Mucosa of rectum (tissue), 2 donors: ENCODE results near the gene RAB11FIP3.
A peak's percentile ranks its signal among the peaks of the same experiment; 100 is the strongest.

ENCODE experiments used
- H3K27ac ChIP-seq, 2 donors: one replicate each; pipeline ENCODE4 v1.7.0; 2013; ENCODE audit warnings: inconsistent platforms in 2 of 2, low read depth in 2 of 2, low read length in 2 of 2
- H3K27me3 ChIP-seq, 2 donors: one replicate each; pipeline ENCODE4 v1.7.0; 2013; ENCODE audit warnings: low read length in 2 of 2; ENCODE audit not compliant: control insufficient read depth in 2 of 2, insufficient read depth in 2 of 2
- H3K36me3 ChIP-seq, 2 donors: one replicate each; pipeline ENCODE4 v1.7.0; 2013; ENCODE audit warnings: low read length in 2 of 2; ENCODE audit not compliant: control insufficient read depth in 2 of 2, insufficient read depth in 2 of 2
- H3K4me1 ChIP-seq, 2 donors: one replicate each; pipeline ENCODE4 v1.7.0; 2013; ENCODE audit warnings: low read length in 2 of 2, mild to moderate bottlenecking in 1 of 2; ENCODE audit not compliant: control insufficient read depth in 2 of 2, insufficient read depth in 2 of 2
- H3K4me3 ChIP-seq, 2 donors: one replicate each; pipeline ENCODE4 v1.7.0; 2013; ENCODE audit warnings: low read length in 2 of 2
- H3K9ac ChIP-seq, 2 donors: one replicate each; pipeline ENCODE4 v1.7.0; 2013; ENCODE audit warnings: low read length in 2 of 2, low read depth in 1 of 2, mild to moderate bottlenecking in 1 of 2
- H3K9me3 ChIP-seq, 2 donors: one replicate each; pipeline ENCODE4 v1.7.0; 2013; ENCODE audit warnings: low read length in 2 of 2; ENCODE audit not compliant: control insufficient read depth in 2 of 2
- donor health status: healthy.
- donor health status: Normal muscosa, but diverticular disease.

Gene RAB11FIP3

GRCh38 chr16:425740-426114 lies 278 bp downstream of the RAB11FIP3 start:
- Histone ChIP-seq H3K27ac (peak overlapping the region; percentile 64 to 84), H3K36me3 (no peaks in the 10 kb centered on the region), H3K4me3 (peak overlapping the region; percentile 75 to 77), H3K27me3 (peaks cover 2 to 9% of the 10 kb centered on the region in 2 donors), H3K4me1 (peaks cover 11 to 24% of the 10 kb centered on the region in 2 donors), H3K9me3 (no peaks in the 10 kb centered on the region), H3K9ac (no peak overlapping the region)

GRCh38 chr16:426115-426905 lies 861 bp downstream of the RAB11FIP3 start:
- Histone ChIP-seq H3K4me3 (peak overlapping the region; percentile 69 to 72), H3K4me1 (peaks cover 11 to 24% of the 10 kb centered on the region in 2 donors), H3K27ac (no peak overlapping the region), H3K9ac (peak overlapping the region; percentile 41 to 64), H3K36me3 (no peaks in the 10 kb centered on the region), H3K9me3 (no peaks in the 10 kb centered on the region), H3K27me3 (peaks cover 2 to 9% of the 10 kb centered on the region in 2 donors)

GRCh38 chr16:426906-427249 lies 1.4 kb downstream of the RAB11FIP3 start:
- H3K4me1 ChIP-seq: peaks cover 11 to 24% of the 10 kb centered on the region in 2 donors
- H3K9ac ChIP-seq: peak overlapping the region; percentile 41 to 64
- peak overlapping the region; percentile 69 to 72 for H3K4me3 ChIP-seq
- no peaks in the 10 kb centered on the region for H3K36me3 ChIP-seq
- H3K27ac ChIP-seq: no peak overlapping the region
- no peaks in the 10 kb centered on the region for H3K9me3 ChIP-seq
- H3K27me3 ChIP-seq: peaks cover 2 to 9% of the 10 kb centered on the region in 2 donors

- no peaks in the 10 kb centered on the region for H3K36me3 ChIP-seq
- H3K9me3 ChIP-seq: no peaks in the 10 kb centered on the region
- H3K27me3 ChIP-seq: peaks cover 2 to 9% of the 10 kb centered on the region in 2 donors
- H3K27ac ChIP-seq: no peak overlapping the region
- peaks cover 11 to 24% of the 10 kb centered on the region in 2 donors for H3K4me1 ChIP-seq
- peak overlapping the region; percentile 69 to 72 for H3K4me3 ChIP-seq
- H3K9ac ChIP-seq: peak overlapping the region in 1 of 2 donors; percentile 64
Observed at GRCh38 chr16:427250-427649, 1.8 kb downstream of the RAB11FIP3 start.

- Histone ChIP-seq H3K27ac (no peak overlapping the region), H3K27me3 (peaks cover 0 to 2% of the 10 kb centered on the region in 2 donors), H3K9ac (no peak overlapping the region), H3K9me3 (no peaks in the 10 kb centered on the region), H3K36me3 (no peaks in the 10 kb centered on the region), H3K4me1 (peaks cover 6 to 12% of the 10 kb centered on the region in 2 donors), H3K4me3 (no peak overlapping the region)
Observed at GRCh38 chr16:430904-431303, 5.5 kb downstream of the RAB11FIP3 start.

GRCh38 chr16:440627-441026 lies 15.2 kb downstream of the RAB11FIP3 start:
- Histone ChIP-seq H3K4me3 (no peak overlapping the region), H3K36me3 (no peaks in the 10 kb centered on the region), H3K9me3 (no peaks in the 10 kb centered on the region), H3K4me1 (no peaks in the 10 kb centered on the region), H3K27me3 (no peaks in the 10 kb centered on the region), H3K9ac (no peak overlapping the region), H3K27ac (no peak overlapping the region)

GRCh38 chr16:441447-441846 lies 16.0 kb downstream of the RAB11FIP3 start:
- Histone ChIP-seq H3K27ac (no peak overlapping the region), H3K36me3 (no peaks in the 10 kb centered on the region), H3K9me3 (no peaks in the 10 kb centered on the region), H3K9ac (no peak overlapping the region), H3K4me3 (no peak overlapping the region), H3K4me1 (no peaks in the 10 kb centered on the region), H3K27me3 (no peaks in the 10 kb centered on the region)

- Histone ChIP-seq H3K36me3 (no peaks in the 10 kb centered on the region), H3K4me1 (no peaks in the 10 kb centered on the region), H3K27me3 (no peaks in the 10 kb centered on the region), H3K9ac (no peak overlapping the region), H3K4me3 (peak overlapping the region in 1 of 2 donors; percentile 56), H3K9me3 (no peaks in the 10 kb centered on the region), H3K27ac (no peak overlapping the region)
Observed at GRCh38 chr16:442976-443375, 17.5 kb downstream of the RAB11FIP3 start.

- H3K9ac ChIP-seq: no peak overlapping the region
- no peaks in the 10 kb centered on the region for H3K9me3 ChIP-seq
- H3K4me3 ChIP-seq: no peak overlapping the region
- no peak overlapping the region for H3K27ac ChIP-seq
- no peaks in the 10 kb centered on the region for H3K36me3 ChIP-seq
- no peaks in the 10 kb centered on the region for H3K27me3 ChIP-seq
- no peaks in the 10 kb centered on the region for H3K4me1 ChIP-seq
Observed at GRCh38 chr16:444027-444426, 18.6 kb downstream of the RAB11FIP3 start.

- Histone ChIP-seq H3K4me1 (peaks cover 0 to 3% of the 10 kb centered on the region in 2 donors), H3K4me3 (no peak overlapping the region)
Observed at GRCh38 chr16:445566-445965, 20.1 kb downstream of the RAB11FIP3 start.

More at GRCh38 chr16:445566-445965, 20.1 kb downstream of the RAB11FIP3 start:
- Histone ChIP-seq H3K9me3 (no peaks in the 10 kb centered on the region), H3K36me3 (no peaks in the 10 kb centered on the region), H3K27ac (no peak overlapping the region), H3K9ac (no peak overlapping the region), H3K27me3 (no peaks in the 10 kb centered on the region)
